PC-9 (cell line): ENCODE results near the gene RNF8. TPM values are rescaled to one million over a fixed set of nuclear protein-coding genes. Genes with fewer than 3 reads are reported as not detected.

ENCODE experiments used
- BruUV-seq: library from RNA; stranded (reverse); fragments of 400-500 nt; replicated peaks from 2 replicates; lab custom pipeline; 2021; lab: Mats Ljungman, UMichigan
- CTCF ChIA-PET: fragments of 300-600 bp; sonication (Branson Sonifier 250); formaldehyde crosslinking; loops from one replicate; lab custom pipeline; 2022; ENCODE audit warnings: antibody characterized with exemption; lab: Charles Lee
- POLR2A ChIA-PET: fragments of 300-600 bp; sonication (Branson Sonifier 250); formaldehyde crosslinking; loops from one replicate; lab custom pipeline; 2022; ENCODE audit warnings: antibody characterized with exemption; ENCODE audit not compliant: unreplicated experiment; lab: Charles Lee
- DNase-seq, 2 experiments: peaks; one replicate each; pipeline versions ENCODE4 v3.0.0 to v3.0.0-alpha.2; 2015 to 2022; ENCODE audit warnings: mixed read lengths in 1 of 2
- H2AFZ ChIP-seq: fragments of 200-600 bp; sonication (generic); 2 replicates; pipeline ENCODE4 v1.8.1; 2017; ENCODE audit warnings: antibody characterized with exemption
- H3F3A ChIP-seq: fragments of 200-600 bp; sonication (generic); 2 replicates; pipeline ENCODE4 v1.8.1; 2017; ENCODE audit warnings: antibody characterized with exemption, mild to moderate bottlenecking, low read depth; ENCODE audit not compliant: insufficient read depth
- H3K27ac ChIP-seq: fragments of 200-600 bp; sonication (generic); 2 replicates; pipeline ENCODE4 v1.6.1; 2016; ENCODE audit warnings: mixed run types
- H3K27me3 ChIP-seq: fragments of 200-600 bp; sonication (generic); 2 replicates; pipeline ENCODE4 v1.6.1; 2016; ENCODE audit warnings: low read depth, mixed run types; ENCODE audit not compliant: insufficient read depth
- H3K36me3 ChIP-seq: fragments of 200-600 bp; sonication (generic); 2 replicates; pipeline ENCODE4 v1.6.1; 2016; ENCODE audit warnings: low read depth, mixed run types
- H3K4me1 ChIP-seq: fragments of 200-600 bp; sonication (generic); replicated peaks from 2 replicates; pipeline ENCODE4 v1.6.1; 2016; ENCODE audit warnings: mixed run types; ENCODE audit not compliant: insufficient read depth
- H3K4me2 ChIP-seq: fragments of 200-600 bp; sonication (generic); 2 replicates; pipeline ENCODE4 v1.6.1; 2017; ENCODE audit warnings: mixed run types
- H3K4me3 ChIP-seq: fragments of 200-600 bp; sonication (generic); 2 replicates; pipeline ENCODE4 v1.6.1; 2016; ENCODE audit warnings: mixed run types
- H3K79me2 ChIP-seq: fragments of 200-600 bp; sonication (generic); 2 replicates; pipeline ENCODE4 v1.6.1; 2017; ENCODE audit warnings: low read depth, mixed run types
- H3K9me2 ChIP-seq: fragments of 200-600 bp; sonication (generic); 2 replicates; pipeline ENCODE4 v1.8.1; 2017; ENCODE audit warnings: mild to moderate bottlenecking; ENCODE audit not compliant: insufficient read depth
- H3K9me3 ChIP-seq: fragments of 200-600 bp; sonication (generic); 2 replicates; pipeline ENCODE4 v1.8.1; 2016; ENCODE audit warnings: low read depth; ENCODE audit not compliant: insufficient read depth
- H4K20me1 ChIP-seq: fragments of 200-600 bp; sonication (generic); 2 replicates; pipeline ENCODE4 v1.8.1; 2017; ENCODE audit not compliant: insufficient read depth
- CTCF ChIP-seq: fragments of 200-600 bp; sonication (generic); conservative IDR thresholded peaks from 2 replicates; pipeline ENCODE4 v1.6.1; 2017; ENCODE audit warnings: mixed run types, antibody characterized with exemption, mild to moderate bottlenecking, moderate library complexity
- EZH2 ChIP-seq: fragments of 200-600 bp; sonication (generic); IDR thresholded peaks from 2 replicates; pipeline ENCODE4 v1.8.0; 2017; ENCODE audit warnings: antibody characterized with exemption, low read depth
- intact Hi-C: fragments of 100-400 bp; cut with micrococcal nuclease; formaldehyde crosslinking; loops from one replicate; pipeline ENCODE4 v1.10.0; 2022; ENCODE audit not compliant: unreplicated experiment
- total RNA-seq: library from RNA; stranded (reverse); gene quantifications from 2 replicates; pipeline ENCODE4 v1.2.3, GENCODE V29; 2021

The RNF8 gene
- total RNA-seq, 1 experiment from 2014 or later, result 17.5 TPM

DNA sequence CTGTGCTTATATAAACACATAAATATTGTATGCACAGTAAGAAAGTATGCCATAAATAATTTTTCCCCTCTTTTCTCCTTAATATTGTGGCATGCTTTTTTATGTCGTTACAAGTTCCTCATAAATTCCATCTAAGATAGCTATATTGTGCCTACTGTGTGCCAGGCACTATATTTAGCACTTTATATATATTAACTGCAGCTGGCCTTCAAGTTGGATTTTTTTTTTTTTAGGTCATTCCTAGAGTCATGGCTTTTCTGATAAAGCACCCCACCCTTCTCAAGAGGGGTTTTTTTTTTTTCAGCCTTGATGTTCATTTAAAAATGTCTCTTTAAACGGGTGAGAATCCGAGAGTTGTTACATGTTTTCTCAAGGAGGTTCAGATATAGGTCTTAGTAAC, 42.8 kb upstream of the RNF8 start:
- H3K4me3 ChIP-seq, result no peak overlapping the region
- no peak for DNase-seq
- ChIA-PET POLR2A (interaction anchor here (0.6 kb wide), 1 partner anchor 1557 kb away, joined by 3 read pairs; no protein-coding TSS in a partner anchor), CTCF (interaction anchor here (0.6 to 0.7 kb wide), 2 partner anchors 9 to 604 kb away, joined by 3 read pairs; no protein-coding TSS in a partner anchor)
- H3K4me1 ChIP-seq, result no peaks in the 10 kb centered on the region
- no peak overlapping the region for H2AFZ ChIP-seq
- H3F3A ChIP-seq, result 0 out of 2 replicates have a peak, but pooled peaks cover 6% of the 10 kb centered on the region
- TF ChIP-seq CTCF (no peak), EZH2 (no peak)
- H3K27me3 ChIP-seq, result no peaks in the 10 kb centered on the region
- intact Hi-C loops, result no loop called here
- BruUV-seq, result no TSS peak
- H3K9me2 ChIP-seq, result no peaks in the 10 kb centered on the region
- no peaks in the 10 kb centered on the region for H3K79me2 ChIP-seq
- H4K20me1 ChIP-seq, result no peaks in the 10 kb centered on the region
- no peak overlapping the region for H3K4me2 ChIP-seq
- H3K27ac ChIP-seq, result no peak overlapping the region
- H3K36me3 ChIP-seq, result no peaks in the 10 kb centered on the region; the same call in 1 of the 2 replicates
- H3K9me3 ChIP-seq, result no peaks in the 10 kb centered on the region

- no TSS peak for BruUV-seq
- POLR2A ChIA-PET, result no interaction called here
- DNase-seq, result no peak
These were observed 41.9 kb upstream of the RNF8 start for GRCh38 chr6:37311741-37312473.

More at GRCh38 chr6:37311741-37312473, 41.9 kb upstream of the RNF8 start:
- Histone ChIP-seq H2AFZ (no peak overlapping the region), H3K4me2 (no peak overlapping the region), H3K4me3 (no peak overlapping the region), H4K20me1 (no peaks in the 10 kb centered on the region), H3K9me2 (no peaks in the 10 kb centered on the region), H3K4me1 (no peaks in the 10 kb centered on the region), H3K79me2 (no peaks in the 10 kb centered on the region), H3F3A (0 out of 2 replicates have a peak, but pooled peaks cover 6% of the 10 kb centered on the region), H3K27ac (no peak overlapping the region), H3K27me3 (no peaks in the 10 kb centered on the region), H3K36me3 (peaks cover 1% of the 10 kb centered on the region; the same call in 1 of the 2 replicates), H3K9me3 (no peaks in the 10 kb centered on the region)
- no peak for TF ChIP-seq CTCF
- no peak for TF ChIP-seq EZH2
- intact Hi-C loops, result no loop called here
- CTCF ChIA-PET, result interaction anchor here (0.7 kb wide), 1 partner anchor 9 kb away, joined by 3 read pairs; no protein-coding TSS in a partner anchor
